ENCODE measurements around the gene CLCN7. TPM values are rescaled to one million over a fixed set of nuclear protein-coding genes. Genes with fewer than 3 reads are reported as not detected.

Gene CLCN7
- total and polyA plus RNA-seq, 9 of the 15 experiments (the other 6 are each of a cell fraction or from before 2014, with no cell fraction given), result 0.06 to 126 (median 18.7) TPM

GRCh38 chr16:1408171-1408837 lies 66.5 kb downstream of the CLCN7 start (continued):
- no peak for TF ChIP-seq ZNF609 (CRISPR knock-in tag; IDR thresholded peaks at IDR 0.05; ENCODE audit: borderline replicate concordance)
- TF ChIP-seq CHD2 (IDR thresholded peaks at IDR 0.05; ENCODE audit: low read depth, low read length), result peak; percentile 41; the same call in 1 of the 2 replicates
- no peak for TF ChIP-seq SAFB2 (IDR thresholded peaks at IDR 0.05; ENCODE audit: borderline replicate concordance, low read depth, low read length, severe bottlenecking)
- TF ChIP-seq CSDE1 (IDR thresholded peaks at IDR 0.05), result no peak
- TF ChIP-seq CHD4 (IDR thresholded peaks at IDR 0.05; ENCODE audit: insufficient read depth, insufficient replicate concordance, low read depth, low read length, poor library complexity, severe bottlenecking), result no peak
- peak; percentile 97 for TF ChIP-seq RAD51 (IDR thresholded peaks at IDR 0.05; ENCODE audit: borderline replicate concordance, low read depth)
- peak; percentile 71; the same call in 1 of the 2 replicates for TF ChIP-seq TGIF2 (CRISPR knock-in tag; IDR thresholded peaks at IDR 0.05)
- peak; percentile 58 for TF ChIP-seq POLR2G (IDR thresholded peaks at IDR 0.05; ENCODE audit: low read depth, low read length)
- peak; percentile 43; the same call in 1 of the 2 replicates for TF ChIP-seq ZBTB7A (IDR thresholded peaks at IDR 0.05; ENCODE audit: borderline replicate concordance, control insufficient read depth, low read depth, low read length)
- 0 out of 2 replicates have a peak, but pooled peaks have one; percentile 35 for TF ChIP-seq CTBP1 (IDR thresholded peaks at IDR 0.05; ENCODE audit: borderline replicate concordance)
- TF ChIP-seq CREB1 (IDR thresholded peaks at IDR 0.05), result no peak
- peak; percentile 64 for TF ChIP-seq CREB1 (CRISPR knock-in tag; IDR thresholded peaks at IDR 0.05)
- no peak for TF ChIP-seq HOXB6 (CRISPR knock-in tag; IDR thresholded peaks at IDR 0.05; ENCODE audit: borderline replicate concordance)
- TF ChIP-seq MBD2 (IDR thresholded peaks at IDR 0.05; ENCODE audit: borderline replicate concordance, low read depth), result peak; percentile 42; the same call in 1 of the 2 replicates
- TF ChIP-seq PCBP1 (IDR thresholded peaks at IDR 0.05; ENCODE audit: low read depth, low read length, poor library complexity, severe bottlenecking), result peak; percentile 41
- peak; percentile 97 for TF ChIP-seq ZNF740 (CRISPR knock-in tag; IDR thresholded peaks at IDR 0.05)
- TF ChIP-seq ZNF740 (tag; IDR thresholded peaks at IDR 0.05), result peak in 1 of 2 experiments; percentile 92; a peak in 2 of 4 replicates
- TF ChIP-seq NFRKB (IDR thresholded peaks at IDR 0.05; ENCODE audit: low read depth), result no peak
- TF ChIP-seq CBFA2T3 (IDR thresholded peaks at IDR 0.05), result no peak
- TF ChIP-seq CREM (IDR thresholded peaks at IDR 0.05; ENCODE audit: low read depth), result peak; percentile 53; the same call in 1 of the 2 replicates
- peak; percentile 28; the same call in 1 of the 2 replicates for TF ChIP-seq ESRRA (IDR thresholded peaks at IDR 0.05; ENCODE audit: borderline replicate concordance, low read depth)
- peak in 1 of 2 experiments; percentile 97; a peak in 2 of 4 replicates for TF ChIP-seq KDM4B (IDR thresholded peaks at IDR 0.05; ENCODE audit: borderline replicate concordance in 2 of 2, low read depth in 1 of 2)

All from K562 (cell line).